Small intestine (tissue), 16 donors: ENCODE measurements around the gene TMX4. TPM values are rescaled to one million over a fixed set of nuclear protein-coding genes. Genes with fewer than 3 reads are reported as not detected.

Experiments
- DNase-seq, 2 donors: peaks; one replicate each; pipeline versions ENCODE4 v3.0.0 to v3.0.0-alpha.2; 2013
- FAIRE-seq: peaks from 2 replicates; lab custom pipeline; 2012; peaks lifted over from hg19 to GRCh38; lab: Jason Lieb, UNC
- H3K27ac ChIP-seq, 3 donors: one replicate each; pipeline ENCODE4 v1.5.1; 2013; ENCODE audit warnings: low read length in 2 of 3, mild to moderate bottlenecking in 2 of 3, control low read depth in 1 of 3, inconsistent platforms in 1 of 3, low read depth in 1 of 3, moderate library complexity in 1 of 3
- H3K27me3 ChIP-seq, 3 donors: one replicate each; pipeline ENCODE4 v1.6.1; 2013; ENCODE audit warnings: low read length in 3 of 3, inconsistent platforms in 1 of 3; ENCODE audit not compliant: control insufficient read depth in 3 of 3, insufficient read depth in 3 of 3
- H3K36me3 ChIP-seq, 3 donors: one replicate each; pipeline ENCODE4 v1.6.1; 2013; ENCODE audit warnings: low read length in 3 of 3, inconsistent platforms in 1 of 3, low read depth in 1 of 3, mild to moderate bottlenecking in 1 of 3, moderate library complexity in 1 of 3; ENCODE audit not compliant: control insufficient read depth in 3 of 3, insufficient read depth in 2 of 3
- H3K4me1 ChIP-seq, 3 donors: one replicate each; pipeline ENCODE4 v1.6.1; 2013; ENCODE audit warnings: low read length in 2 of 3, inconsistent platforms in 1 of 3, low read depth in 1 of 3, mild to moderate bottlenecking in 1 of 3, moderate library complexity in 1 of 3; ENCODE audit not compliant: control insufficient read depth in 3 of 3, insufficient read depth in 2 of 3
- H3K4me3 ChIP-seq, 3 donors: one replicate each; pipeline ENCODE4 v1.5.1; 2013; ENCODE audit warnings: low read length in 3 of 3, control low read depth in 1 of 3, inconsistent platforms in 1 of 3, low read depth in 1 of 3, mild to moderate bottlenecking in 1 of 3, moderate library complexity in 1 of 3
- H3K9me3 ChIP-seq, 2 donors: one replicate each; pipeline ENCODE4 v1.6.1; 2013; ENCODE audit warnings: low read depth in 1 of 2, low read length in 1 of 2; ENCODE audit not compliant: control insufficient read depth in 2 of 2, insufficient read depth in 1 of 2
- WGBS, 3 donors: extraction: QIAGEN DNeasy Blood & Tissue Kit; methylation state at CpG; one replicate each; pipeline ENCODE4 v1.1.7; 2013; 5-methylcytosine and 5-hydroxymethylcytosine counted together
- long read RNA-seq, 10 donors: transcript quantifications; one replicate each; lab custom pipeline, GENCODE V29; 2026
- polyA plus RNA-seq, 4 donors: library from polyadenylated mRNA; stranded (reverse) in 3 of 4; unstranded in 1 of 4; fragments of 200-250 nt in 3 of 4; fragments of 120-200 nt in 1 of 4; gene quantifications; one replicate each; pipeline versions ENCODE4 v1.2.1 to v1.2.3, GENCODE V29; 2013
- donor health status: healthy with polysubstance abuse.
- donor health status: control.
- donor health status: control.
- donor health status: Bipolar disorder and iron deficiency.
- donor health status: healthy.

TMX4 gene, protein sequence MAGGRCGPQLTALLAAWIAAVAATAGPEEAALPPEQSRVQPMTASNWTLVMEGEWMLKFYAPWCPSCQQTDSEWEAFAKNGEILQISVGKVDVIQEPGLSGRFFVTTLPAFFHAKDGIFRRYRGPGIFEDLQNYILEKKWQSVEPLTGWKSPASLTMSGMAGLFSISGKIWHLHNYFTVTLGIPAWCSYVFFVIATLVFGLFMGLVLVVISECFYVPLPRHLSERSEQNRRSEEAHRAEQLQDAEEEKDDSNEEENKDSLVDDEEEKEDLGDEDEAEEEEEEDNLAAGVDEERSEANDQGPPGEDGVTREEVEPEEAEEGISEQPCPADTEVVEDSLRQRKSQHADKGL
- 10 to 100 TPM in 2 of 4 donors, 1 to 10 TPM in 2; 4.7 to 17.9 (median 10.7) TPM for polyA plus RNA-seq
- long read RNA-seq, donor 1, full-length matches to known transcripts = 16 of 16 reads
- long read RNA-seq, donor 1, partial matches to known transcripts = 0 of 16 reads
- long read RNA-seq, donor 1, other reads (novel, unspliced or antisense) = 0 of 16 reads
- long read RNA-seq, donor 2, full-length matches to known transcripts = 3 of 3 reads
- long read RNA-seq, donor 2, partial matches to known transcripts = 0 of 3 reads
- long read RNA-seq, donor 2, other reads (novel, unspliced or antisense) = 0 of 3 reads
- long read RNA-seq, donor 3, full-length matches to known transcripts = 1 of 6 reads
- long read RNA-seq, donor 3, partial matches to known transcripts = 5 of 6 reads
- long read RNA-seq, donor 3, other reads (novel, unspliced or antisense) = 0 of 6 reads
- long read RNA-seq, donor 4 = 0 reads
- long read RNA-seq, donor 5, full-length matches to known transcripts = 6 of 6 reads
- long read RNA-seq, donor 5, partial matches to known transcripts = 0 of 6 reads
- long read RNA-seq, donor 5, other reads (novel, unspliced or antisense) = 0 of 6 reads
- long read RNA-seq, donor 6, full-length matches to known transcripts = 8 of 8 reads
- long read RNA-seq, donor 6, partial matches to known transcripts = 0 of 8 reads
- long read RNA-seq, donor 6, other reads (novel, unspliced or antisense) = 0 of 8 reads
- long read RNA-seq, donor 7, full-length matches to known transcripts = 24 of 24 reads
- long read RNA-seq, donor 7, partial matches to known transcripts = 0 of 24 reads
- long read RNA-seq, donor 7, other reads (novel, unspliced or antisense) = 0 of 24 reads
- long read RNA-seq, donor 8 = 0 reads
- long read RNA-seq, donor 9, full-length matches to known transcripts = 1 of 1 reads
- long read RNA-seq, donor 9, partial matches to known transcripts = 0 of 1 reads
- long read RNA-seq, donor 9, other reads (novel, unspliced or antisense) = 0 of 1 reads
- long read RNA-seq, donor 10, full-length matches to known transcripts = 21 of 26 reads
- long read RNA-seq, donor 10, partial matches to known transcripts = 5 of 26 reads
- long read RNA-seq, donor 10, other reads (novel, unspliced or antisense) = 0 of 26 reads

DNA sequence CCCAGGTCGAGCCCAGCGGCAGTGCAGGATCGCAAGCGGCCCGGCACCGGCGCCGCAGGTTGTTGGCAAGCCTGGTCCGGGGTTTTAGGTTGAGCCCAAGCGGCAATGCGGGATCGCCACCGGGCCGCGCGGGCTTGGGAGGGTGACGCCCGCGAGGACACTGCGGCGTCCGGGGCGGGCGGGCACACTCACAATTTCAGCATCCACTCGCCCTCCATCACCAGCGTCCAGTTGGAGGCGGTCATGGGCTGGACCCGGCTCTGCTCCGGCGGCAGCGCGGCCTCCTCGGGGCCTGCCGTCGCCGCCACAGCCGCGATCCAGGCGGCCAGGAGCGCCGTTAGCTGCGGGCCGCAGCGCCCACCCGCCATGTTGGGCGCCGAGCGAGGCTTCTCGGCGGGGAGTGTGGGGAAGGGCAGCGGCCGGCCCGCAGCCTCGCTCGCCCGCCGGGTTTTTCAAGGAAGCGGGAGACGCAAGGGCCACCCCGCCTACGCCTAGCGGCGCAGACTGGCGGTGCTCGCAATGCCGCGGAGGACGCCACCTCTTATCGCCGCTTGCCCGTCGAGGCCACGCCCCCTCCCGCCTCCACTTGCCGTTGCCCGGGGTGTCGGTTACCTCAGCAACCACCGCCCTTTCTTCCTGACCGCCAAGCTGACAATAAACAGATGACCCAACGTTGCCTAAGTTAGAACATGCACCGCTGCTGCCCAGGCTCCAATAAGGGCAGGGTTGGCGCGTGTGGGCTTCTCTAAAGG is at the start of gene TMX4:
Gene TMX4 (minus strand): TSS at position 516 of the 752 bp plus-strand sequence. CDS start 148 bp downstream, at position 368.
- H3K36me3 ChIP-seq = no peaks in the 10 kb centered on the region
- H3K4me1 ChIP-seq = peaks cover 0 to 2% (median 0%) of the 10 kb centered on the region in 3 donors
- FAIRE-seq (no peak), DNase-seq (peak; percentile 95 to 97)
- 0% methylated on average over 65 to 83 of the region's 83 CpGs for WGBS, 3 donors
- H3K27ac ChIP-seq = peak within 1 kb of the TSS; percentile 89 to 100 (median 99)
- H3K27me3 ChIP-seq = no peaks in the 10 kb centered on the region
- no peaks in the 10 kb centered on the region for H3K9me3 ChIP-seq
- peak within 1 kb of the TSS; percentile 58 to 94 (median 84) for H3K4me3 ChIP-seq

DNA sequence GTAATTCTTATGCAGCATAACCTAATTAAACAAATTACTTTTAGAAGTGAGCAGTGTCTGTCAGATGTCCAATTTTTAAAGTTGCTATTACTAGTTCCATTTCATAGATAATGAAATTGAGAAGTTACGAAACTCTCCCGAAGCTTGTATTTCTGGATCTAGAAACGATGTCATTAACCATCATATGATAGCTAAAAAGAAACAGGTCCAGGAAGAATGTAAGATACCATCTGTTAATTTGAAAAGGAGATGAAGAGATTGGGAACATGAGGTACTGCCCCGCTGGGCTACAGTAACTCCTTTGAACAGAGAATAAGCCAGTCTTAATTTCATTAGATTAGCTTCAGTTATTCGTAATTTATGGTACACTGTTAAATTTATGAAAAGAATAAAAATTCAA is 47.5 kb upstream of the TMX4 start:
- no peaks in the 10 kb centered on the region for H3K9me3 ChIP-seq
- no peaks in the 10 kb centered on the region for H3K36me3 ChIP-seq
- H3K4me1 ChIP-seq = no peaks in the 10 kb centered on the region
- 83 to 85% (median 84%) methylated on average over 5 of the region's 5 CpGs for WGBS, 3 donors
- FAIRE-seq = no peak
- no peak overlapping the region for H3K4me3 ChIP-seq
- no peak for DNase-seq
- H3K27me3 ChIP-seq = peaks cover 0 to 2% (median 0%) of the 10 kb centered on the region in 3 donors
- no peak overlapping the region for H3K27ac ChIP-seq

DNA sequence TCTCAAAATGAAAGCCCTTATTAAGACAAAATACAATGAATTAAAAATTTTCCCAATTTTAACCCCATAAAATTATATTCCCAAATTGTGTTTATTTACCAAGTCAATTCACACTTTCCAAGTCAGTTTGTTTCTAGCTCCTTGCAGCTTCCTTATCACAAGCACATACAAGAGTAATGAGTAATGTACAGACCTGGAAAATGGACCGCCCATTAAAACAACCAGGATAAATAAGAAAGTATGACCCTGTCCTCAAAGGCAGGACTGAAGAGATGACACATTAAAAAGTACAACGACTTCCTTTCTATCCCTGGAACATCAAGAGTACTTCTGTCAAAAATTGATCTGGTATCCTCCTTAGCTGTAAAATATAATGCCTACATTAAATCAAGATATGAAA is 47.1 kb upstream of the TMX4 start:
- Histone ChIP-seq H3K36me3 (no peaks in the 10 kb centered on the region), H3K27me3 (peaks cover 0 to 2% (median 0%) of the 10 kb centered on the region in 3 donors), H3K9me3 (no peaks in the 10 kb centered on the region), H3K4me1 (no peaks in the 10 kb centered on the region), H3K4me3 (no peak overlapping the region), H3K27ac (no peak overlapping the region)
- 87 to 90% (median 90%) methylated on average over 2 of the region's 2 CpGs for WGBS, 3 donors
- no peak for FAIRE-seq
- DNase-seq = no peak

DNA sequence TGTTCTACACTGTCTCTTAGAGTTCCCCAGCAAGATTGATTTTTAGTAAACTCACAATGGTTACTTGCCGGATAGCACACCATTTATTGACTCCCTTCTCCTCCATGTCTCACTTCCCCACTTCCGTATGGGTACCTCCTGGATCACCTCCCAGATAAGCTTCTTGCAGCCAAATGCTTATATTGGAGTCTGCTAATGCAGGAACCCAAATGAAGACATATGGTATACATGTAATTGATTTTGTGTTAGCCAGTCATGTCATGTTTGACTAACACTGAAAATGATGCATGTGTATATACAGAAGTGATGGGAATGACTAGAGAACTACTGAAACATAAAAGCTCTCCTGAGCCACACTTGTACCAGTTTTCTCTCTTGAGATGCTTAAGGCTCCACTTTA is 46.1 kb upstream of the TMX4 start:
- Histone ChIP-seq H3K4me3 (no peak overlapping the region), H3K36me3 (no peaks in the 10 kb centered on the region), H3K27me3 (peaks cover 0 to 2% (median 0%) of the 10 kb centered on the region in 3 donors), H3K4me1 (no peaks in the 10 kb centered on the region), H3K9me3 (no peaks in the 10 kb centered on the region), H3K27ac (no peak overlapping the region)
- 78 to 95% (median 85%) methylated on average over 2 of the region's 2 CpGs for WGBS, 3 donors
- FAIRE-seq = no peak
- no peak for DNase-seq

DNA sequence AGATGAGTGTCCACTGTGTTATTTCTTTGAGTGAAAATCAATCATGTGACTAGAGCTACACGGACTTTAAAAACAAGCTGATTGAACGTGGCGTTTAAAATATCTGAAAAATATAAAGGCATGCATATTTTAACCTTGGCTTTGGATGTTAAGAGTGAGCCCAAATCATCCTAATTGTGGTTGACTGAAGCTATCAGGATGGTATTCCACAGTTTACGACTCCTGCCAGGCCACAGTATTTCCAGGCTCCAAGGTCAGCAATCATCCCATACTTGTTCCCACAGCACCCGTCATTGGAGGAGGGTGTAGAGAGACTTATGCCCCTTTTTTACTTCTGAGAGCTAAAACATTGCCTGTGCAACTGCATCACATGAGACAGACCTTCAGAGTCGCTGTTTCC is 43.2 kb upstream of the TMX4 start:
- H3K27me3 ChIP-seq = peaks cover 0 to 2% (median 0%) of the 10 kb centered on the region in 3 donors
- WGBS, 3 donors = 66 to 75% (median 73%) methylated on average over 6 of the region's 6 CpGs
- H3K9me3 ChIP-seq = no peaks in the 10 kb centered on the region
- H3K4me1 ChIP-seq = no peaks in the 10 kb centered on the region
- H3K4me3 ChIP-seq = no peak overlapping the region
- H3K27ac ChIP-seq = no peak overlapping the region
- no peaks in the 10 kb centered on the region for H3K36me3 ChIP-seq
- no peak for FAIRE-seq
- no peak for DNase-seq

DNA sequence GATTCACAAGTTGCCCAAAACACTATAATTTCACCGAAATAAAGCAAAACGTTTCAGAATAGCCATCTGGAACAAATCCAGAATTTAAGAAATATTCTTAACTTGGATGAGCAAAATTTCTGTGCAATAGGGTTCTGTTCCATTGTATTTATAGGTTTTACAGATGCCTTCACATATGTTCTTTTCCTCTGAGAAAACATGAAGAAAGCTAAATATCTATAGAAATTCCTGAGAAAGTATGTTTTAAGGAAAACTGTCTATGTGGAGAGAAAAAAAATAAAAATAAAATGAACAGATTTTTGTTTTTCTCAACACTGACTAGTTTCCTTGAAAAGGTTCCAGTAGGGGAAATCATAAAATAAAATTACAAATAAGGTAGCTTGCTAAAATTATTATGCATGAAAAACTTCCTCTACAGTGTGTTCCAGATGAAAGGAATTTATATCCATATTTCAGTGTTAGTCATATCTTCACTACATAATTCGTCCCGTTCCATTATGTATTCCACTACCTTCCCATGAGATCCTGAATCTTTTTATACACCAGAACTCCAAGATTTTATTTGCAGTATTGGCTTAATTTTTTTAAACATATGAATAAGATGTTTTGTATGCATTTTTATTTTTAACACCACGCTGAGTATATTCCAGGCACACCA is 42.4 kb upstream of the TMX4 start:
- 63 to 80% (median 73%) methylated on average over 5 of the region's 5 CpGs for WGBS, 3 donors
- no peak for FAIRE-seq
- Histone ChIP-seq H3K4me3 (no peak overlapping the region), H3K27me3 (peaks cover 0 to 2% (median 0%) of the 10 kb centered on the region in 3 donors), H3K27ac (no peak overlapping the region), H3K36me3 (no peaks in the 10 kb centered on the region), H3K9me3 (no peaks in the 10 kb centered on the region), H3K4me1 (no peaks in the 10 kb centered on the region)
- DNase-seq = no peak

DNA sequence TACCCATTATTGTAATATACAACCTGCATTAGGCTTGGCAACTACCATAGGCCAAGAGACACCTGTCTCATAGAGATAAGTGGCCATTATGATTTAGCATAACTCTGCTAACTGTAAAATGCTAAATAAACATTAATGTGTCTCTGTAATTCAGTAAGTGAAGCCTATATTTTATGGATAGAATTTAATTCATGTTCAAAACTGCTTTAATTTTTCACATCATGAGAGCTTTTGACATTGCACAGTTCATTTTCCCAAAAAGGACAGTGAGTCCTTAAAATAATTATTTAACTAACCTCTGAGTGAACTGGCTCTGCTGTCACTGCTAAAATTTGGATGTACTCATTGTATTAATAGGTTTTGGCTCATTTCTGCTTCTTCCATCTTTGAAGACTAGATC is 41.4 kb upstream of the TMX4 start:
- FAIRE-seq = no peak
- no peak overlapping the region for H3K4me3 ChIP-seq
- H3K36me3 ChIP-seq = no peaks in the 10 kb centered on the region
- no peaks in the 10 kb centered on the region for H3K4me1 ChIP-seq
- no peak overlapping the region for H3K27ac ChIP-seq
- H3K27me3 ChIP-seq = peaks cover 0 to 2% (median 0%) of the 10 kb centered on the region in 3 donors
- DNase-seq = no peak
- H3K9me3 ChIP-seq = no peaks in the 10 kb centered on the region
